HUDEP-2 (cell line): Measurements from ENCODE around the gene RWDD1.
"Not testable (repeated sequence)": the region's sequence is repeated elsewhere in the genome, so short reads cannot be mapped to it uniquely, and the experiment has no call there.

Experiments used
- DNase-seq, 76 experiments: peaks; one replicate each; lab custom pipeline; 2025; ENCODE audit not compliant: unreplicated experiment in 76 of 76; lab: John Stamatoyannopoulos, UW

The RWDD1 gene

DNA sequence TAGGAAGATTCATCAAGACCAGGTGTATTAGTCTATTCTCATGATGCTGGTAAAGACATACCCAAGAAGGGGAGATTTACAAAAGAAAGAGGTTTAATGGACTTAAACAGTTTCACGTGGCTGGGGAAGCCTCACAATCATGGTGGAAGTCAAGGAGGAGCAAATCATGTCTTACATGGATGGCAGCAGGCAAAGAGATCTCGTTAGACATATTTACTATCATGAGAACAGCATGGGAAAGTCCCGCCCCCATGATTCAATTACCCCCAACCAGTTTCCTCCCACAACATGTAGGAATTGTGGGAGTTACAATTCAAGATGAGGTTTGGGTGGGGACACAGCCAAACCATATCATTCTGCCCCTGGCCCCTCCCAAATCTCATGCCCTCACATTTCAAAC lies 32.6 kb downstream of the RWDD1 start:
- DNase-seq: not testable (repeated sequence)

DNA sequence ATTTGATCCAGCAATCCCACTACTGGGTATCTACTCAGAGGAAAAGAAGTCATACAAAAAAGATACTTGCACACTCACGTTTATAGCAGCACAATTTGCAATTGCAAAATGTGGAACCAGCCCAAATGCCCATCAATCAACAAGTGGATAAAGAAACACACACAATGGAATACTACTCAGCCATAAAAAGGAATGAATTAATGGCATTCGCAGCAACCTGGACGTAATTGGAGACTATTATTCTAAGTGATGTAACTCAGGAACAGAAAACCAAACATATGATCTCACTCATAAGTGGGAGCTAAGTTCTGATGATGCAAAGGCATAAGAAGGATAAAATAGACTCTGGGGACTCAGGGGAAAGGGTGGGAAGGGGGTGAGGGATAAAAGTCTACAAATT lies 33.6 kb downstream of the RWDD1 start:
- DNase-seq: not testable (repeated sequence)

DNA sequence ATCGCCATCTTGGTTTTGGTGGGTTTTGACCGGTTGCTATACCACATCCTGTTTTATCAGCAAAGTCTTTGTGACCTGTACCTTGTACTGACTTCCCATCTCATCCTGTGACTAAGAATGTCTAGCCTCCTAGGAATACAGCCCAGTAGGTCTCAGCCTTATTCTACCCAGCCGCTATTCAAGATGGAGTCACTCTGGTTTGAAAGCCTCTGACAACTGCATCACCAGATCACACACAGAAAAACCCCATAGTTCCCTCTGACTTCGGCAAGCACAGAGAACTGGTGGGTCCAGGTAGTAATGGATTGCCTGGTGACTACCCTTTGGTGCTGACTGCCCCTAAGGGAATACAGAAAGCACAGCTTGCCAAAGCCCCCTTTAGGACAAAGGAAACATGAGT lies 34.6 kb downstream of the RWDD1 start:
- DNase-seq: no peak

DNA sequence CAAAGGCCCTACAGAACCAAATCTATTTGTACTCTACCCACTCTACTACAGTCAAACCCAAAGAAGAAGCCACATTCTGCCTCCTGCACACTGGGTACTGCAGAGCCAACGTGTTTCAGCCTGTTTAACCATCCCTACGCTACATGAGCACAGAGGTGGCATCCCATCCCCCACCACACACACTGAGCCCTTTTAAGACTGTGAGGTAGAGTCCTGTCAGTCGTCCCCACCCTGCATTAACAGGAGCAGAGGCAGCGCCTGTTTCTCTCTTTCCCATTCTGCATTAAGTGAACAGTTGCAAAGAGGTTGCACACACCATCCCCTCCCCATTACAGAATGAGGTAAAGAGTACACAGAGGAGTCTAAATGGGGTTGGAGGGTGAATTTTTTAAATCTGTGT lies 39.8 kb downstream of the RWDD1 start:
- no peak for DNase-seq

DNA sequence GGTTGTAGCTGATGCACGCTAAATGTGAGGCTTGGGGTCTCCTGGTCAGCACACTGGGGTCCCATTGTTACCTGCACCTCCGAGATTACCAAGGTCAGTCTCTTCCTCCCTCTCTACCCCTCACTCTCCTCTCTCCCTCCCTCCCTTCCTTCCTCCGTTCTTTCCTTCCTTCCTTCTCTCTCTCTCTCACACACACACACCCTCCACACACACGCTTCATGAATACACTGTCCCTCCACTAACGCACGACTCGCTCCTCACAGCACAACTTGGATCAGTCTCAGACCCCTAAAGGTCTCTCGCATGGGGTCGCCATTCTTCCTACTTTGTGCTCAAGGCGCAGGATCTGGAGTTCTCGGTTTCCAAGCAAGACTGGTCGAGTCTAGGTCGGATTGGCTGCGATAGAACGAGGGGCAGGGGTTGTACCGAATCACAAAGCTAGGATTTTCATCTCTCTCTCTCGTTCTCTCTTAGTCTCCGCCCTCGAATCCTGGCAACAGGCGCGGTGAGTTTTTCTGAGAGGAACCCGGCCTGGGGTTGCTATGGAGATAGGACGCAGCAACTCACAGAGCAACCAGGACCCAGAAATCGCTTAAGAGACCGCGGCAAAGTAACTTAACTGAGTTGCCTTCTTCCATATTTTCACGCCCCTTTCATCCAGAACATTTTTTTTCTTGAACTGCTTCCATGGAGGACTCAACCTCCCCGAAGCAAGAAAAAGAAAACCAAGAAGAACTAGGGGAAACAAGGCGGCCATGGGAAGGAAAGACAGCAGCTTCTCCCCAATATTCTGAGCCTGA lies 44.8 kb downstream of the RWDD1 start, which contains the start of gene RSPH4A:
Gene RSPH4A, plus strand, starts transcription at position 543 of the 800 bp plus-strand sequence. Its CDS starts 145 bp downstream, at position 688.
- DNase-seq: peak in 72 of 76 experiments; percentile 13 to 90 (median 69)

DNA sequence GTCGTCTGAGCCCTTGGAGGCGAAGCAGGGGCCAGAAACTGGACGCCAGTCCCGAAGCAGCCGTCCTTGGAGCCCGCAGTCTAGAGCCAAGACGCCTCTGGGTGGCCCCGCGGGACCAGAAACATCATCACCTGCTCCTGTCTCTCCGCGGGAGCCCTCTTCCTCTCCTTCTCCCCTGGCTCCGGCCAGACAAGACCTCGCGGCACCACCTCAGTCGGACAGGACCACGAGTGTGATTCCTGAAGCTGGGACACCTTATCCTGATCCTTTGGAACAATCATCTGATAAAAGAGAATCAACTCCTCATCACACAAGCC lies 45.4 kb downstream of the RWDD1 start:
- DNase-seq: peak in 1 of 76 experiments; percentile 7

DNA sequence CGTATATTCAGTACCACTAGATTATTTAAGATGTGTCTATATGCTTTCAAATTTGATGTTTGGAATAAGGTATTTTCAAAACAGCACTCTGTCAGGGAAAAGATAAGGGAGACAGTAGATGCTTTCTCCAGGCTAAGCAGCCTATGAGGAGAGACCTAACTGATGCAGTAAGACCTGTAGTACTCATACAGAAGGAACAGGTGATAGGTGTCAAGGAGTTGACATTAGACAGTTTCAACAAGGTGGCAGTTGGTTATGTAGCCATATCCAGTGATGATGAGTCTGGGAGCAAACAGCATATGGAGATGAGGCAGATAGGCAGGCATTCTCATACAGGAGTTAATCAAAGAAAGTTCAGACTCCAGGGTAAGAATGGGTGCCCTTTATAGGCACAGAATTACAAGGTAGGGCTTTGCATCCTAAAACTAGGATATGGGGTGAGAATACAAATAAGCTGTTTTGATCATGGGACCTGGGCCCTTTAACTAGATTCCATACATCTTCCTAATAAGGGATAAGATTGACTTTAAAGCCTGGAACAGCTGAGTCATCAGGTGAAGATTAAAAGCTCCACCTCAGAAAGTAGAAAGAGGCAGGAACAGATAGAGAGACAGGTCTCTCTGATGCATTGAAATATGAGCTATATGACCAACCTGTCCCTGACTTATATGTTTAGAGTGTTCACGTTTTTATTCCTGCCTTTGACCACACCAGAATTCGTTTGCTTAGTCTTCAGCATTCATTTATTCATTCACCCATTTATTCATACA lies 52.9 kb downstream of the RWDD1 start:
- peak in 1 of 76 experiments; percentile 11 for DNase-seq

DNA sequence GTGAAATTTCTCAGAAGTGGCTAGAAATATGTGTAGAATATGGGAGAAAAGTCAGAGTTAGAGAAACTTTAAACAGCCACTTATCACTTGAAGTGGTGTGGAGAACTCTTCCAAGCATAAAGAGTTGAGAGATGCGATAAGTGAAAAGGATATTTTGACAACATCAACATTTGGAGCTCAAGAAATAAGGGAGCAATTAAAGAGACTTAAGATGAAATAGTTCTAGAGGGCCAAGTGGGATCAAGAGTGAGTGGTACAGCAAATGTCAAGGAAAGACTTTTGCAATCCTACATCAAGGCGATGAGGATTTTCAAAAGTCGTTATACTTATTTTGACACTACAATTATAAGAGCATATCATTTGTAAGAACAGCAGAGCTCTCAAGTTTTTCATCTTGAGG lies 54.6 kb downstream of the RWDD1 start:
- no peak for DNase-seq

DNA sequence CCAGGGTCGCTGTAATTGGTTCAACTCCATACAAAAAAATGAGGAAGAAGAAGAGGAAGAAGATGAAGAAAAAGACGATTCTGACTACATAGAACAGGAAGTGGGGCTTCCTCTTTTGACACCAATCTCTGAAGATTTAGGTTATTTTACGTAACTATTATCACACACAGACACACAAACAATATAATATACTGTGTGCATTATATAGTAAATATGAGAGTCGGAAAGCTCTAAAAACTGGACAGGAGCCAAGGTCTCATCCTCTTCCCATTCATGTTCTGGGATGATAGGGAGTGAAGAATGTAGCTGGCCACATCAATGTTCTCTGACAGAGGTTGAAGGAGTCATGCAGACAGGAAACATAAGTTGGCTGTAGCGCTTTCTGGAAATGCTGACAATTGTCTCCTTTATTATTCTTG lies 58.3 kb downstream of the RWDD1 start:
- DNase-seq: no peak

DNA sequence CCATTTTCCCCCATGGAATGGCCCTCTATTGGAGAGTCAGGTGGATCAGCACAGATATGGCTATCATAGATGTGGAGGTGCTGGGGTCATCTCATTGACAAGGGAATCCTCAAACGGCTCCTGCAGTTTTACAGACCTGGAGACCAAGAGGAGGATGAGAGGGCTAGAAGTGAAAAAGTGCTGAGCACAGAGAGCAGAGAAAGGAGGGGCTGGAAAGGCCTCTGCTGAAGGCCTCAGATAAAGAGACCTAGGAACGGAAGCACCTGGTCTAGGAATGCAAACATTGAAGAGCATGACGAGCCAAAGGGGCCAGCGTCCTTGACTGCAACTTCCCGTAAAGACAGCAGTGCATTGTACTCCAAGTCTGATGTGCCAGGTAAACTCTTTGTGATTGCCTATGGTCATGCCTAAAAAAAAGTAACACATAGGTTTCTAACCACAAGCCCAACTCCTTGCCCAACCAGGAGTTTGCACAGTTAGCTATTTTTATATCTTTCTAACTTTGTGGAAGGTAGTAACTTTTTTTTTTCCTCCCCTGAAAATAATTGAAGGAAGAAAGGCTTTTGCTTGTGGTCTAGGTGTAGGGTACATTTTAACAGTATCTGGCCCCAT lies 60.2 kb downstream of the RWDD1 start:
- no peak for DNase-seq

DNA sequence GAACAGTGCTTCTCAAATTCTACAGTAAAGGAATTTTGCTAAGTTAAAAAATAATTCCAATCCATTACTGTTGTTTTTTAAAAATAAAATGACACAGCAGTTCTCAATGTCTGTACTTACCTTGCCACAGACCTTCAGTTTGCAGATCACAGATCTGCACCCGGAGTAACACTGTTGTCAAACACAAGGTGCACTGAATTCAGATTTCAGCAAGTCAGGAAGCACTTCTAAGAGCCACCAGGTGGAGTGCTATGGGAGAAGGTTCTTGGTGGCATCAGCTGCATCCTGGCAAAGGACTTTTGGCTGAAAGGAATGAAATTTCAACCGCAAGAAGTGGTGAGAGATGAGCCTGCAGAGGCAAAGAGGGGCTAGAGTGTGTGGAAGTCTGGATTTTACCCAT lies 62.4 kb downstream of the RWDD1 start:
- DNase-seq: peak in 10 of 76 experiments; percentile 6 to 23 (median 16)
